IMR-90 (cell line): ENCODE data around the gene TTC28. TPM values are rescaled to one million over a fixed set of nuclear protein-coding genes. Genes with fewer than 3 reads are reported as not detected.

Source experiments
- ATAC-seq: fragments of 200-7000 bp; cut with Tn5 transposase; 2 replicates; pipeline ENCODE4 v1.9.1; 2020; ENCODE audit warnings: low read depth, mild to moderate bottlenecking, moderate library complexity
- BruUV-seq: library from RNA; stranded (reverse); fragments of 400-500 nt; replicated peaks from 2 replicates; lab custom pipeline; 2021; lab: Mats Ljungman, UMichigan
- CTCF ChIA-PET: fragments of 300-600 bp; formaldehyde crosslinking; extraction: SDS; loops from one replicate; lab custom pipeline; 2021; ENCODE audit warnings: antibody characterized with exemption; lab: Yijun Ruan, JAX
- POLR2A ChIA-PET: fragments of 300-600 bp; sonication (Branson Sonifier 250); formaldehyde crosslinking; loops from one replicate; lab custom pipeline; 2022; ENCODE audit warnings: antibody characterized with exemption; ENCODE audit not compliant: unreplicated experiment; lab: Charles Lee
- DNase-seq: peaks from one replicate; pipeline ENCODE4 v3.0.0; 2013
- H2AFZ ChIP-seq: replicated peaks from 2 replicates; pipeline ENCODE3; 2013; ENCODE audit warnings: low read length, mild to moderate bottlenecking; ENCODE audit not compliant: poor library complexity
- H2AK5ac ChIP-seq: 2 replicates; pipeline ENCODE4 v1.6.1; 2013; ENCODE audit warnings: low read depth, low read length, inconsistent platforms
- H2AK9ac ChIP-seq: replicated peaks from 2 replicates; pipeline ENCODE3; 2013; ENCODE audit warnings: mild to moderate bottlenecking, low read depth, low read length, moderate library complexity; ENCODE audit not compliant: poor library complexity
- H2BK120ac ChIP-seq: 2 replicates; pipeline ENCODE4 v1.6.1; 2013; ENCODE audit warnings: low read depth, low read length, inconsistent platforms
- H2BK15ac ChIP-seq: 3 replicates; pipeline ENCODE4 v1.6.1; 2013; ENCODE audit warnings: low read depth, low read length, inconsistent platforms
- H2BK20ac ChIP-seq: 2 replicates; pipeline ENCODE4 v1.6.1; 2013; ENCODE audit warnings: low read depth, mild to moderate bottlenecking, inconsistent platforms, low read length, moderate library complexity
- H2BK5ac ChIP-seq: 2 replicates; pipeline ENCODE4 v1.6.1; 2013; ENCODE audit warnings: mild to moderate bottlenecking, low read depth, low read length, inconsistent platforms; ENCODE audit not compliant: poor library complexity, severe bottlenecking
- H3K14ac ChIP-seq: replicated peaks from 2 replicates; pipeline ENCODE4 v1.6.1; 2013; ENCODE audit warnings: low read depth, low read length, inconsistent platforms
- H3K18ac ChIP-seq: 2 replicates; pipeline ENCODE4 v1.6.1; 2013; ENCODE audit warnings: low read depth, low read length, control low read depth
- H3K23ac ChIP-seq: 2 replicates; pipeline ENCODE4 v1.6.1; 2013; ENCODE audit warnings: low read depth, low read length, inconsistent platforms
- H3K27ac ChIP-seq: 2 replicates; pipeline ENCODE4 v1.5.1; 2013; ENCODE audit warnings: mild to moderate bottlenecking, control low read depth, low read length; ENCODE audit not compliant: insufficient read depth
- H3K27me3 ChIP-seq: 2 replicates; pipeline ENCODE4 v1.6.1; 2013; ENCODE audit warnings: low read length; ENCODE audit not compliant: control insufficient read depth, insufficient read depth
- H3K36me3 ChIP-seq: 2 replicates; pipeline ENCODE4 v1.6.1; 2013; ENCODE audit warnings: low read length, mixed read lengths; ENCODE audit not compliant: control insufficient read depth, insufficient read depth
- H3K4ac ChIP-seq: 2 replicates; pipeline ENCODE4 v1.6.1; 2013; ENCODE audit warnings: low read depth, low read length, inconsistent platforms
- H3K4me1 ChIP-seq: 2 replicates; pipeline ENCODE4 v1.6.1; 2013; ENCODE audit warnings: low read length, mixed read lengths; ENCODE audit not compliant: control insufficient read depth, insufficient read depth
- H3K4me2 ChIP-seq: 2 replicates; pipeline ENCODE4 v1.6.1; 2013; ENCODE audit warnings: low read depth, mild to moderate bottlenecking, control low read depth, low read length, moderate library complexity
- H3K4me3 ChIP-seq: 2 replicates; pipeline ENCODE4 v1.5.1; 2013; ENCODE audit warnings: low read depth, mild to moderate bottlenecking, control low read depth, low read length, moderate library complexity; ENCODE audit not compliant: insufficient read depth
- H3K56ac ChIP-seq: 2 replicates; pipeline ENCODE4 v1.6.1; 2013; ENCODE audit warnings: low read length, inconsistent platforms; ENCODE audit not compliant: insufficient read depth; ENCODE audit errors: extremely low read depth
- H3K79me1 ChIP-seq, 2 experiments: 2 replicates each; pipeline ENCODE4 v1.6.1; 2013; ENCODE audit warnings: low read length in 2 of 2, inconsistent platforms in 1 of 2, low read depth in 1 of 2
- H3K9ac ChIP-seq: 2 replicates; pipeline ENCODE4 v1.6.1; 2013; ENCODE audit warnings: low read depth, low read length, control low read depth
- H3K9me1 ChIP-seq: 2 replicates; pipeline ENCODE4 v1.6.1; 2013; ENCODE audit warnings: low read length, inconsistent platforms; ENCODE audit not compliant: insufficient read depth
- H3K9me3 ChIP-seq: 2 replicates; pipeline ENCODE4 v1.6.1; 2013; ENCODE audit warnings: low read length; ENCODE audit not compliant: control insufficient read depth, insufficient read depth
- H4K20me1 ChIP-seq: 2 replicates; pipeline ENCODE4 v1.6.1; 2013; ENCODE audit warnings: low read length, inconsistent platforms; ENCODE audit not compliant: insufficient read depth
- H4K5ac ChIP-seq: 2 replicates; pipeline ENCODE4 v1.6.1; 2013; ENCODE audit warnings: mild to moderate bottlenecking, low read depth, low read length, control low read depth
- H4K8ac ChIP-seq, 2 experiments: 2 replicates each; pipeline ENCODE4 v1.6.1; 2013; ENCODE audit warnings: low read depth in 2 of 2, low read length in 2 of 2, control low read depth in 1 of 2, inconsistent platforms in 1 of 2
- H4K91ac ChIP-seq: 2 replicates; pipeline ENCODE4 v1.6.1; 2013; ENCODE audit warnings: low read depth, low read length, inconsistent platforms; ENCODE audit not compliant: insufficient read depth
- BHLHE40 ChIP-seq: fragments of 150-350 bp; IDR thresholded peaks from 2 replicates; pipeline ENCODE4 v1.6.1; 2016; ENCODE audit warnings: mild to moderate bottlenecking, low read depth, low read length
- CEBPB ChIP-seq: IDR thresholded peaks from 2 replicates; pipeline ENCODE4 v1.6.1; 2012; ENCODE audit warnings: low read depth, low read length, improper control_type of control experiment
- CHD1 ChIP-seq: IDR thresholded peaks from 2 replicates; pipeline ENCODE4 v1.6.1; 2012; ENCODE audit warnings: low read depth, low read length, improper control_type of control experiment
- FOS ChIP-seq: fragments of 150-350 bp; IDR thresholded peaks from 2 replicates; pipeline ENCODE4 v1.6.1; 2016; ENCODE audit warnings: low read depth, low read length
- MAFK ChIP-seq: IDR thresholded peaks from 2 replicates; pipeline ENCODE4 v1.6.1; 2012; ENCODE audit warnings: low read depth, low read length, improper control_type of control experiment
- MAZ ChIP-seq: IDR thresholded peaks from 2 replicates; pipeline ENCODE4 v1.6.1; 2012; ENCODE audit warnings: low read depth, mild to moderate bottlenecking, low read length, improper control_type of control experiment, moderate library complexity, borderline replicate concordance
- MXI1 ChIP-seq: IDR thresholded peaks from 2 replicates; pipeline ENCODE4 v1.6.1; 2012; ENCODE audit warnings: low read depth, mild to moderate bottlenecking, low read length, moderate library complexity, borderline replicate concordance
- NFE2L2 ChIP-seq: fragments of 150-350 bp; IDR thresholded peaks from 2 replicates; pipeline ENCODE4 v1.6.1; 2016; ENCODE audit warnings: low read depth, mild to moderate bottlenecking, low read length
- POLR2A ChIP-seq: IDR thresholded peaks from 2 replicates; pipeline ENCODE4 v1.6.1; 2012; ENCODE audit warnings: mild to moderate bottlenecking, low read depth, low read length
- RAD21 ChIP-seq: IDR thresholded peaks from 2 replicates; pipeline ENCODE4 v1.6.1; 2012; ENCODE audit warnings: low read length, improper control_type of control experiment
- RCOR1 ChIP-seq: IDR thresholded peaks from 2 replicates; pipeline ENCODE4 v1.6.1; 2012; ENCODE audit warnings: mild to moderate bottlenecking, low read length, improper control_type of control experiment; ENCODE audit not compliant: insufficient replicate concordance
- RFX5 ChIP-seq: IDR thresholded peaks from 2 replicates; pipeline ENCODE4 v1.8.0; 2012; ENCODE audit warnings: low read depth, mild to moderate bottlenecking, low read length, moderate library complexity
- SMC3 ChIP-seq: fragments of 150-350 bp; IDR thresholded peaks from 2 replicates; pipeline ENCODE4 v1.6.1; 2016; ENCODE audit warnings: low read depth, mild to moderate bottlenecking, antibody characterized with exemption, low read length, moderate library complexity
- USF2 ChIP-seq: fragments of 150-350 bp; IDR thresholded peaks from 2 replicates; pipeline ENCODE4 v1.6.1; 2017; ENCODE audit warnings: mild to moderate bottlenecking, antibody characterized with exemption, low read length, low read depth
- WGBS, 2 experiments: methylation state at CpG; one replicate each; pipeline versions ENCODE4 v1.1.5 to v1.1.7; 2013; ENCODE audit warnings: missing lambda C conversion rate in 2 of 2; ENCODE audit not compliant: insufficient read length in 1 of 2; ENCODE audit errors: extremely low coverage in 2 of 2; 5-methylcytosine and 5-hydroxymethylcytosine counted together
- dilution Hi-C: fragments of 300-500 bp; cut with HindIII; formaldehyde crosslinking; loops from one replicate; pipeline ENCODE4 v1.14.3; 2018; ENCODE audit warnings: low sequenced_read_pairs; ENCODE audit not compliant: unreplicated experiment
- in situ Hi-C: fragments of 300-500 bp; cut with MboI; formaldehyde crosslinking; loops from 3 replicates; pipeline ENCODE4 v1.14.3; 2019; ENCODE audit warnings: low sequenced_read_pairs, inconsistent platforms, mixed read lengths
- intact Hi-C: fragments of 100-400 bp; cut with micrococcal nuclease; formaldehyde crosslinking; loops from 2 replicates; pipeline ENCODE4 v1.10.0; 2022
- polyA plus RNA-seq, 3 experiments: library from polyadenylated mRNA; depleted of rRNA; stranded (reverse); fragments of >200 nt; gene quantifications; 2 replicates each; pipeline ENCODE4 v1.2.3, GENCODE V29; 2012; ENCODE audit warnings: low replicate concordance in 1 of 3
- total RNA-seq: library from RNA; depleted of rRNA; stranded (reverse); fragments of >200 nt; gene quantifications from 2 replicates; pipeline ENCODE4 v1.2.3, GENCODE V29; 2012
- TF ChIP-seq, protein P1 (sequence below): conservative IDR thresholded peaks from 2 replicates; pipeline ENCODE4 v1.5.1; 2012; ENCODE audit warnings: mild to moderate bottlenecking, low read depth, low read length, improper control_type of control experiment
- TF ChIP-seq, protein P2 (sequence below): fragments of 150-350 bp; IDR thresholded peaks from 2 replicates; pipeline ENCODE4 v1.6.1; 2016; ENCODE audit warnings: low read depth, mild to moderate bottlenecking, low read length, moderate library complexity, borderline replicate concordance

TTC28 gene
- total and polyA plus RNA-seq, 2 of the 4 experiments (the other 2 are of a cell fraction) = 5.6 to 13.3 TPM

GRCh38 chr22:28506150-28506535 lies 173.5 kb downstream of the TTC28 start:
- H4K8ac ChIP-seq = no peak overlapping the region
- H2BK120ac ChIP-seq = no peak overlapping the region
- H2BK5ac ChIP-seq = no peak overlapping the region
- H4K91ac ChIP-seq = no peak overlapping the region
- H3K23ac ChIP-seq = no peak overlapping the region
- no peak overlapping the region for H4K5ac ChIP-seq
- intact Hi-C loops = no loop called here
- H3K79me1 ChIP-seq = peaks cover 2 to 6% of the 10 kb centered on the region in 2 experiments; a peak in 1 of 4 replicates
- ATAC-seq = no peak
- H3K9me1 ChIP-seq = no peaks in the 10 kb centered on the region
- no peaks in the 10 kb centered on the region for H3K9me3 ChIP-seq
- WGBS, 2 experiments = 94% methylated on average over 3 of the region's 9 CpGs; no CpG with 5 or more reads in 1 of the 2 experiments
- H3K4me2 ChIP-seq = no peak overlapping the region
- no peak overlapping the region for H2AK5ac ChIP-seq
- no peak overlapping the region for H3K18ac ChIP-seq
- no peak overlapping the region for H2AFZ ChIP-seq
- H3K4me1 ChIP-seq = no peaks in the 10 kb centered on the region
- no TSS peak for BruUV-seq
- TF ChIP-seq MAFK = no peak
- TF ChIP-seq RCOR1 = no peak
- no peak for TF ChIP-seq MAZ
- TF ChIP-seq BHLHE40 = no peak
- TF ChIP-seq, protein P1, sequence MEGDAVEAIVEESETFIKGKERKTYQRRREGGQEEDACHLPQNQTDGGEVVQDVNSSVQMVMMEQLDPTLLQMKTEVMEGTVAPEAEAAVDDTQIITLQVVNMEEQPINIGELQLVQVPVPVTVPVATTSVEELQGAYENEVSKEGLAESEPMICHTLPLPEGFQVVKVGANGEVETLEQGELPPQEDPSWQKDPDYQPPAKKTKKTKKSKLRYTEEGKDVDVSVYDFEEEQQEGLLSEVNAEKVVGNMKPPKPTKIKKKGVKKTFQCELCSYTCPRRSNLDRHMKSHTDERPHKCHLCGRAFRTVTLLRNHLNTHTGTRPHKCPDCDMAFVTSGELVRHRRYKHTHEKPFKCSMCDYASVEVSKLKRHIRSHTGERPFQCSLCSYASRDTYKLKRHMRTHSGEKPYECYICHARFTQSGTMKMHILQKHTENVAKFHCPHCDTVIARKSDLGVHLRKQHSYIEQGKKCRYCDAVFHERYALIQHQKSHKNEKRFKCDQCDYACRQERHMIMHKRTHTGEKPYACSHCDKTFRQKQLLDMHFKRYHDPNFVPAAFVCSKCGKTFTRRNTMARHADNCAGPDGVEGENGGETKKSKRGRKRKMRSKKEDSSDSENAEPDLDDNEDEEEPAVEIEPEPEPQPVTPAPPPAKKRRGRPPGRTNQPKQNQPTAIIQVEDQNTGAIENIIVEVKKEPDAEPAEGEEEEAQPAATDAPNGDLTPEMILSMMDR = no peak
- TF ChIP-seq RAD21 = no peak
- no peak for TF ChIP-seq MXI1
- TF ChIP-seq, protein P2, sequence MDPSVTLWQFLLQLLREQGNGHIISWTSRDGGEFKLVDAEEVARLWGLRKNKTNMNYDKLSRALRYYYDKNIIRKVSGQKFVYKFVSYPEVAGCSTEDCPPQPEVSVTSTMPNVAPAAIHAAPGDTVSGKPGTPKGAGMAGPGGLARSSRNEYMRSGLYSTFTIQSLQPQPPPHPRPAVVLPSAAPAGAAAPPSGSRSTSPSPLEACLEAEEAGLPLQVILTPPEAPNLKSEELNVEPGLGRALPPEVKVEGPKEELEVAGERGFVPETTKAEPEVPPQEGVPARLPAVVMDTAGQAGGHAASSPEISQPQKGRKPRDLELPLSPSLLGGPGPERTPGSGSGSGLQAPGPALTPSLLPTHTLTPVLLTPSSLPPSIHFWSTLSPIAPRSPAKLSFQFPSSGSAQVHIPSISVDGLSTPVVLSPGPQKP = no peak
- no peak for TF ChIP-seq USF2
- TF ChIP-seq FOS = no peak
- TF ChIP-seq CHD1 = no peak
- TF ChIP-seq POLR2A = no peak
- TF ChIP-seq SMC3 = no peak
- TF ChIP-seq CEBPB = no peak
- no peak for TF ChIP-seq RFX5
- TF ChIP-seq NFE2L2 = no peak
- H2BK20ac ChIP-seq = no peak overlapping the region
- no peak overlapping the region for H3K27ac ChIP-seq
- H3K4ac ChIP-seq = no peak overlapping the region
- H3K56ac ChIP-seq = no peak overlapping the region
- no peaks in the 10 kb centered on the region; the same call in 1 of the 2 replicates for H4K20me1 ChIP-seq
- DNase-seq = no peak
- ChIA-PET POLR2A (no interaction called here), CTCF (no interaction called here)
- in situ Hi-C loops = no loop called here
- H3K36me3 ChIP-seq = no peaks in the 10 kb centered on the region
- no peaks in the 10 kb centered on the region for H3K27me3 ChIP-seq
- dilution Hi-C loops = no loop called here
- no peak overlapping the region for H3K9ac ChIP-seq
- no peak overlapping the region for H3K14ac ChIP-seq
- H2AK9ac ChIP-seq = no peak overlapping the region
- H2BK15ac ChIP-seq = no peak overlapping the region
- H3K4me3 ChIP-seq = no peak overlapping the region
